Nephron (organoid): ENCODE results near the gene MPL.

ENCODE experiments used
- H3K27ac Mint-ChIP-seq, 3 experiments: 2 replicates each; pipeline ENCODE4 v1.8.0; 2020; ENCODE audit warnings: mixed read lengths in 3 of 3, mild to moderate bottlenecking in 2 of 3, moderate library complexity in 1 of 3
- H3K27me3 Mint-ChIP-seq: 2 replicates; pipeline ENCODE4 v1.8.0; 2021; ENCODE audit warnings: low read depth, mild to moderate bottlenecking, moderate library complexity, mixed read lengths
- H3K36me3 Mint-ChIP-seq: 2 replicates; pipeline ENCODE4 v1.8.0; 2020; ENCODE audit warnings: low read depth, mixed read lengths
- H3K4me1 Mint-ChIP-seq: 2 replicates; pipeline ENCODE4 v1.8.0; 2020; ENCODE audit warnings: mixed read lengths
- H3K4me3 Mint-ChIP-seq, 3 experiments: 2 replicates each; pipeline ENCODE4 v1.8.0; 2020; ENCODE audit warnings: mild to moderate bottlenecking in 3 of 3, mixed read lengths in 3 of 3, moderate library complexity in 2 of 3
- H3K9me3 Mint-ChIP-seq: 2 replicates; pipeline ENCODE4 v1.8.0; 2020; ENCODE audit warnings: mixed read lengths
- CTCF ChIP-seq, 3 experiments: fragments of 200-600 bp; sonication (generic); IDR thresholded peaks; one replicate each; pipeline ENCODE4 v1.5.0; 2021; ENCODE audit warnings: antibody characterized with exemption in 3 of 3; ENCODE audit not compliant: unreplicated experiment in 3 of 3

The MPL gene

GRCh38 chr1:43373066-43373940 lies 35.7 kb downstream of the MPL start:
- Mint-ChIP-seq H3K4me3 (no peak overlapping the region), H3K9me3 (no peaks in the 10 kb centered on the region), H3K4me1 (peaks cover 10% of the 10 kb centered on the region), H3K36me3 (no peaks in the 10 kb centered on the region), H3K27me3 (no peaks in the 10 kb centered on the region), H3K27ac (no peak overlapping the region)
- TF ChIP-seq CTCF (IDR thresholded peaks at IDR 0.05; ENCODE audit: unreplicated experiment in 3 of 3): no peak

GRCh38 chr1:43376723-43377235 lies 39.2 kb downstream of the MPL start:
- Mint-ChIP-seq H3K27ac (no peak overlapping the region), H3K9me3 (no peaks in the 10 kb centered on the region), H3K4me1 (peaks cover 12% of the 10 kb centered on the region), H3K27me3 (no peaks in the 10 kb centered on the region), H3K4me3 (no peak overlapping the region), H3K36me3 (peaks cover 16% of the 10 kb centered on the region)
- TF ChIP-seq CTCF (IDR thresholded peaks at IDR 0.05; ENCODE audit: unreplicated experiment in 3 of 3): no peak

- H3K9me3 Mint-ChIP-seq: no peaks in the 10 kb centered on the region
- peaks cover 20% of the 10 kb centered on the region for H3K36me3 Mint-ChIP-seq
- no peaks in the 10 kb centered on the region for H3K27me3 Mint-ChIP-seq
- peaks cover 22% of the 10 kb centered on the region for H3K4me1 Mint-ChIP-seq
- no peak overlapping the region for H3K27ac Mint-ChIP-seq
- TF ChIP-seq CTCF (IDR thresholded peaks at IDR 0.05; ENCODE audit: unreplicated experiment in 3 of 3): no peak
- H3K4me3 Mint-ChIP-seq: no peak overlapping the region
These were observed 40.2 kb downstream of the MPL start for GRCh38 chr1:43377831-43378230.

GRCh38 chr1:43379476-43379875 lies 41.9 kb downstream of the MPL start:
- Mint-ChIP-seq H3K4me1 (peaks cover 29% of the 10 kb centered on the region), H3K27me3 (no peaks in the 10 kb centered on the region), H3K9me3 (no peaks in the 10 kb centered on the region), H3K36me3 (peaks cover 36% of the 10 kb centered on the region), H3K4me3 (no peak overlapping the region), H3K27ac (peak overlapping the region in 2 of 3 experiments; percentile 10 to 16)
- TF ChIP-seq CTCF (IDR thresholded peaks at IDR 0.05; ENCODE audit: unreplicated experiment in 3 of 3): no peak

GRCh38 chr1:43381612-43382011 lies 44.0 kb downstream of the MPL start:
- no peak for TF ChIP-seq CTCF (IDR thresholded peaks at IDR 0.05; ENCODE audit: unreplicated experiment in 3 of 3)
- no peaks in the 10 kb centered on the region for H3K27me3 Mint-ChIP-seq
- peaks cover 29% of the 10 kb centered on the region for H3K4me1 Mint-ChIP-seq
- H3K4me3 Mint-ChIP-seq: no peak overlapping the region
- peak overlapping the region; percentile 85 to 92 (median 89) for H3K27ac Mint-ChIP-seq
- H3K36me3 Mint-ChIP-seq: peaks cover 52% of the 10 kb centered on the region
- no peaks in the 10 kb centered on the region for H3K9me3 Mint-ChIP-seq
